Measurements from ENCODE around the gene ACO2.
"Not testable (repeated sequence)": the region's sequence is repeated elsewhere in the genome, so short reads cannot be mapped to it uniquely, and the experiment has no call there.

The ACO2 gene

GRCh38 chr22:41543854-41544670 is 75.1 kb downstream of the ACO2 start, which contains the start of gene POLR3H:
TSS of gene POLR3H (minus strand) at chr22:41544470. CDS start at chr22:41544101, 369 bp downstream.
- DNase-seq = peak; percentile 98

GRCh38 chr22:41544671-41545476 is 76.0 kb downstream of the ACO2 start:
- peak; percentile 42 for DNase-seq

GRCh38 chr22:41548830-41549211 is 79.9 kb downstream of the ACO2 start:
- DNase-seq = no peak

- no peak for DNase-seq
Measured at GRCh38 chr22:41550952-41551491, 82.1 kb downstream of the ACO2 start.

- DNase-seq = no peak
Measured at GRCh38 chr22:41551877-41552582, 83.1 kb downstream of the ACO2 start.

- no peak for DNase-seq
Measured at GRCh38 chr22:41555325-41555982, 86.5 kb downstream of the ACO2 start.

GRCh38 chr22:41556561-41556960 is 87.6 kb downstream of the ACO2 start:
- no peak for DNase-seq

- DNase-seq = no peak
Measured at GRCh38 chr22:41557401-41558240, 88.7 kb downstream of the ACO2 start.

DNA sequence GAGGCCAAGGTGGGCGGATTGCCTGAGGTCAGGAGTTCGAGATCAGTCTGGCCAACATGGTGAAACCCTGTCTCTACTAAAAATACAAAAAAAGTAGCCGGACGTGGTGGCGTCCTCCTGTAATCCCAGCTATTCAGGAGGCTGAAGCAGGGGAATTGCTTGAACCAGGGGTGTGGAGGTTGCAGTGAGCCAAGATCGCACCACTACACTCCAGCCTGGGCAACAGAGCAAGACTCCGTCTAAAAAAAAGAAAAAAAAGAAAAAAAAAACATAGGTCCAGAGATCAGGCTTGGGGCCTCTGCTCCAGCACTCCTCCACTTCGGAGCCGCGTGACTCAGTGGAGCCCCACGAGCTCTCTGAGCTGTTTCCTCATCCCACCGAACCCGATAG is 89.3 kb downstream of the ACO2 start:
- not testable (repeated sequence) for DNase-seq

DNA sequence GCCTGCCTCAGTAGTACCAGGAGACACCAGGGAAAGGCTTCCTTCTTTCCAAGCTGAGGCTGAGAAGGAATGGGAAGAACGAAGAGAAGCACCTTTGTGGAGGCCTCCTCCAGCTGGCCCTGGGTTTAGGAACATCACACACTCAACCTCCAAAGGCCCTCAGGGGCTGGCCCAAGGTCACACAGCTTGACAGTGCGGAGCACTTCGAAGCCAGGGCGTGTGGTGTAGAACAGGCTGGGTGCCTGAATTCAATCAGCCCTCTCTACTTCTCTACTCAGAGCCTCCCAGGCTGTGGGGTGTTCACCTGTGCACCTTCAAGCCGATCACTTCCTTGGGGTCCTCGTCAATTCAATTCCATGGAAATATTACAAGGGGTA is 91.2 kb downstream of the ACO2 start:
- DNase-seq = no peak

GRCh38 chr22:41561335-41561734 is 92.4 kb downstream of the ACO2 start:
- no peak for DNase-seq

DNA sequence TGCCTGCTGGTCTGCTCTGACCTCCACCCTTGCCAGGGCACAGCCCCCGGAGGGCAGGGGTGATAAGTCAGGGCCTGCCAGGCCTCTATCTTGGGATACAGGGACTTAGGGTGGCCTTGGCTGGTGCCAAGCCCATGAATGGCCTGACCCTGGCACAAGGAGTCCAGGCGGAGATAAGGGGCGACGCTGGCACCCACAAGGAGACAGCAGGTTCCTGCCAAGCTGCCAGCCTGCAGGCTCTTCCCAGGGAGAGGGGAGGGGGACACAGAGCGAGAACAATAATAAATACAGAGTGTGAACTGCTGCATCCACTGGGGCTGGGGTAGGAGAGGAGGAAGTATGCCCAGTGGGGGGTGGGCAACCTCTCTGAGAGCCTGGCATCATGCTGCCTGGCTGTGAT is 92.9 kb downstream of the ACO2 start:
- DNase-seq = no peak

GRCh38 chr22:41562461-41562860 is 93.5 kb downstream of the ACO2 start:
- no peak for DNase-seq

GRCh38 chr22:41563051-41563711 is 94.3 kb downstream of the ACO2 start:
- DNase-seq = no peak

DNA sequence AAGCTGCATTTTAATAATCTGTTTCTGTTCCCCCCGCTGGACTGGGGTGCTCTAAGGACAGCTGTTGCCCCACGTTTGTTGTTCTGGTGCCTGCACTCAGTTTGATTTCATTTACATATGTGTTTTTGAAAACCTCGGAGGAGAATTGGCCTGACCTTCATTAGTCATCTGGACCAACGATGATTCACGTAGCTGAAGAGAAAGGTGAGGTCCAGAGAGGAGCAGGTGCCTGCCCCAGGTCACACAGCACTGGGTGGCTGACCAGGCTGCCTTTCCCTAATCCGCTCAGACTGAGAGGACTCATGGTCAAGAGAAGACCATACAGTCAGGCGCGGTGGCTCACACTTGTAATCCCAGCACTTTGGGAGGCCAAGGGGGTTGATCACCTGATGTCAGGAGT is 95.6 kb downstream of the ACO2 start:
- DNase-seq = no peak

DNA sequence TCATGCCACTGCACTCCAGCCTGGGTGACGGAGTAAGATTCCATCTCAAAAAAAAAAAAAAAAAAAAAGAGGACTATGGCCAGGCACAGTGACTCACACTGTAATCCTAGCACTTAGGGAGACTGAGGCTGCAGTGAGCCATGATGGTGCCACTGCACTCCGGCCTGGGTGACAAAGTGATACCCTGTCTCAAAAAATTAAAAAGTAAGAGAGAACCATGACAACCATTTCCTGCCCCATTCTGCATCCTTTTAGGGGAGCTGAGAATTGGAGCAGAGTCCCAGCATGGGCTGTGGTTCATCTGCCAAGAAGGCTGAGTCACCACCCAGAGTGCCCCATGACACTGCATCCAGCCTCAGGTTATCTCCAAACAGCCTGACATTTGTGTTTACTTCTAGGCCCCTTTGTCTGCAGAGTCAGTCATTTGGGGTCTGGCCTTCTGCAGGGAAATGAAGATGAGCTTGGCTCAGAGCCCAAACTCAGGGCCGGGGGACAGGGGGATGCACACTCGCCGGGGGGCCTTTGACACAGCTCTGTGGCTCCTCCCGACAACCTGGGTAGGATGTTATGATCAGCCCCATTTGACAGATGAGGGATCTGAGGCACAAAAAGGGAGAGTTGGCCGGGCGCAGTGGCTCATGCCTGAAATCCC is 96.6 kb downstream of the ACO2 start:
- peak; percentile 41 for DNase-seq

DNA sequence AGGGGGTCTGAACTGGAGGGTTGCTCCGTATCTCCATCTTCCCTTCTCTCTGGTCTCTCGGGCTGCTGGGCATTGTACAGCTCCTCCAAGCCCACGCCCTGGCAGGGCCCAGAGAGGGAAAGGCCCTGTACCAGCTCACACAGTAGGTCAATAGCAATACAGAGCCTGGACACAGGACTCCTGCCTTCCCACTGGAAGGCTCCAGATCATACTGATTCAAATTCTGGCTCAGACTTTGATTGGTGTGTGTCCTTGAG is 98.5 kb downstream of the ACO2 start:
- no peak for DNase-seq

- DNase-seq = no peak
Measured at GRCh38 chr22:41568811-41569210, 99.9 kb downstream of the ACO2 start.

GRCh38 chr22:41570221-41570620 is 101.3 kb downstream of the ACO2 start:
- no peak for DNase-seq

GRCh38 chr22:41571786-41572185 is 102.9 kb downstream of the ACO2 start:
- DNase-seq = no peak

GRCh38 chr22:41572305-41572704 is 103.4 kb downstream of the ACO2 start:
- not testable (repeated sequence) for DNase-seq

All from MV-4-11 (cell line).